ENCODE measurements around the gene PLEKHG4.

PLEKHG4 gene

GRCh38 chr16:67246081-67246755 is 33.1 kb upstream of the PLEKHG4 start:
- FAIRE-seq, result no peak

GRCh38 chr16:67246756-67247191 is 32.6 kb upstream of the PLEKHG4 start:
- FAIRE-seq, result no peak

- peak; percentile 84 for FAIRE-seq
Observed at GRCh38 chr16:67247192-67248072, 31.9 kb upstream of the PLEKHG4 start, which contains the start of gene FHOD1. Gene FHOD1, minus strand, starts transcription at chr16:67247481. Its CDS starts 71 bp downstream, at chr16:67247410.

- FAIRE-seq, result no peak
Observed at GRCh38 chr16:67248073-67248400, 31.3 kb upstream of the PLEKHG4 start.

- FAIRE-seq, result no peak
Observed at GRCh38 chr16:67248401-67249177, 30.7 kb upstream of the PLEKHG4 start, which contains the start of gene SLC9A5. Gene SLC9A5, plus strand, starts transcription at chr16:67248979. Its CDS starts 36 bp downstream, at chr16:67249015.

GRCh38 chr16:67249178-67250044 is 29.9 kb upstream of the PLEKHG4 start:
- FAIRE-seq, result no peak

- no peak for FAIRE-seq
Observed at GRCh38 chr16:67250045-67250327, 29.3 kb upstream of the PLEKHG4 start.

- FAIRE-seq, result no peak
Observed at GRCh38 chr16:67252609-67253497, 26.5 kb upstream of the PLEKHG4 start.

GRCh38 chr16:67254801-67255552 is 24.4 kb upstream of the PLEKHG4 start:
- FAIRE-seq, result no peak

GRCh38 chr16:67255553-67256221 is 23.6 kb upstream of the PLEKHG4 start:
- FAIRE-seq, result no peak

GRCh38 chr16:67256701-67257230 is 22.6 kb upstream of the PLEKHG4 start:
- FAIRE-seq, result no peak

GRCh38 chr16:67257486-67258160 is 21.7 kb upstream of the PLEKHG4 start:
- no peak for FAIRE-seq

- FAIRE-seq, result no peak
Observed at GRCh38 chr16:67258161-67258835, 21.0 kb upstream of the PLEKHG4 start.

- FAIRE-seq, result no peak
Observed at GRCh38 chr16:67259705-67260104, 19.6 kb upstream of the PLEKHG4 start.

GRCh38 chr16:67260426-67261063 is 18.8 kb upstream of the PLEKHG4 start:
- no peak for FAIRE-seq

GRCh38 chr16:67263201-67263600 is 16.1 kb upstream of the PLEKHG4 start:
- no peak for FAIRE-seq

GRCh38 chr16:67264277-67264676 is 15.1 kb upstream of the PLEKHG4 start:
- FAIRE-seq, result no peak

- FAIRE-seq, result no peak
Observed at GRCh38 chr16:67264866-67265265, 14.5 kb upstream of the PLEKHG4 start.
